GM12892 (cell line): ENCODE measurements around the gene PEPD.

ENCODE experiments used
- DNase-seq: peaks from one replicate; pipeline ENCODE4 v3.0.0; 2011; ENCODE audit not compliant: insufficient read length
- FAIRE-seq: peaks from 2 replicates; lab custom pipeline; 2011; peaks lifted over from hg19 to GRCh38; lab: Jason Lieb, UNC
- POLR2A ChIP-seq: IDR thresholded peaks from 2 replicates; pipeline ENCODE4 v1.6.1; 2011; ENCODE audit warnings: low read depth, low read length, control low read depth
- POLR2AphosphoS5 ChIP-seq: IDR thresholded peaks from 2 replicates; pipeline ENCODE4 v1.6.1; 2011; ENCODE audit warnings: low read depth, low read length, control low read depth
- TAF1 ChIP-seq: IDR thresholded peaks from 2 replicates; pipeline ENCODE4 v1.6.1; 2011; ENCODE audit warnings: low read depth, mild to moderate bottlenecking, control low read depth, low read length, borderline replicate concordance

Gene PEPD

GRCh38 chr19:33376941-33377557 is 144.5 kb downstream of the PEPD start:
- no peak for DNase-seq
- FAIRE-seq = no peak
- TF ChIP-seq TAF1 = no peak
- TF ChIP-seq POLR2A = no peak
- TF ChIP-seq POLR2AphosphoS5 = no peak

- FAIRE-seq (no peak), DNase-seq (no peak)
- TF ChIP-seq POLR2AphosphoS5 (no peak), TAF1 (no peak), POLR2A (no peak)
These were observed 145.2 kb downstream of the PEPD start for GRCh38 chr19:33376423-33376822.

- FAIRE-seq (no peak), DNase-seq (no peak)
- TF ChIP-seq POLR2A (no peak), POLR2AphosphoS5 (no peak), TAF1 (no peak)
These were observed 145.8 kb downstream of the PEPD start for GRCh38 chr19:33375837-33376159.

GRCh38 chr19:33375156-33375836 is 146.3 kb downstream of the PEPD start:
- TF ChIP-seq POLR2A (no peak), TAF1 (no peak), POLR2AphosphoS5 (no peak)
- no peak for FAIRE-seq
- DNase-seq = no peak

GRCh38 chr19:33374236-33374714 is 147.3 kb downstream of the PEPD start:
- DNase-seq (no peak), FAIRE-seq (no peak)
- TF ChIP-seq TAF1 = no peak
- no peak for TF ChIP-seq POLR2A
- no peak for TF ChIP-seq POLR2AphosphoS5

GRCh38 chr19:33373453-33374235 is 147.9 kb downstream of the PEPD start, which contains the start of gene CEBPG:
Gene CEBPG (plus strand): TSS chr19:33373709. CDS start chr19:33379240, 5,531 bp downstream.
- FAIRE-seq (peak; percentile 78), DNase-seq (peak; percentile 93)
- TF ChIP-seq TAF1 (peak; percentile 13; the same call in 1 of the 2 replicates), POLR2A (peak; percentile 90), POLR2AphosphoS5 (peak; percentile 46)

- TF ChIP-seq TAF1 (no peak), POLR2AphosphoS5 (no peak), POLR2A (no peak)
- FAIRE-seq (no peak), DNase-seq (no peak)
These were observed 150.8 kb downstream of the PEPD start for GRCh38 chr19:33370783-33371182.

- DNase-seq = no peak
- TF ChIP-seq POLR2AphosphoS5 = no peak
- TF ChIP-seq POLR2A = no peak
- no peak for TF ChIP-seq TAF1
- no peak for FAIRE-seq
These were observed 153.3 kb downstream of the PEPD start for GRCh38 chr19:33368074-33368864.

- TF ChIP-seq POLR2AphosphoS5 (no peak), TAF1 (no peak), POLR2A (no peak)
- DNase-seq (no peak), FAIRE-seq (no peak)
These were observed 154.7 kb downstream of the PEPD start for GRCh38 chr19:33366897-33367296.

- FAIRE-seq (no peak), DNase-seq (no peak)
- TF ChIP-seq POLR2A (no peak), TAF1 (no peak), POLR2AphosphoS5 (no peak)
These were observed 155.5 kb downstream of the PEPD start for GRCh38 chr19:33366127-33366526.

- DNase-seq (no peak), FAIRE-seq (no peak)
- TF ChIP-seq POLR2A (no peak), POLR2AphosphoS5 (no peak), TAF1 (no peak)
These were observed 155.9 kb downstream of the PEPD start for GRCh38 chr19:33365691-33366090.
